ENCODE measurements around the gene STS. TPM values are rescaled to one million over a fixed set of nuclear protein-coding genes. Genes with fewer than 3 reads are reported as not detected.

The STS gene
- polyA plus RNA-seq: 1 to 10 TPM; 1.6 to 3.7 (median 3.5) TPM

GRCh38 chrX:7147413-7147977 is at the start of gene STS:
Gene STS (plus strand): TSS chrX:7147712. CDS start chrX:7253200, 105,488 bp downstream.
- peaks cover 21 to 33% of the 10 kb centered on the region in 2 donors for H3K4me1 Mint-ChIP-seq
- H3K36me3 Mint-ChIP-seq: no peaks in the 10 kb centered on the region
- no peak for DNase-seq
- no peaks in the 10 kb centered on the region for H3K9me3 Mint-ChIP-seq
- H3K27me3 Mint-ChIP-seq (ENCODE audit: low read depth in 3 of 3): peaks cover 20 to 22% (median 20%) of the 10 kb centered on the region in 3 donors
- peak within 1 kb of the TSS; percentile 89 to 95 (median 94) for H3K4me3 Mint-ChIP-seq
- peak within 1 kb of the TSS; percentile 81 to 96 (median 93) for H3K27ac Mint-ChIP-seq

GRCh38 chrX:7100022-7100421 is 47.5 kb upstream of the STS start:
- no peak for DNase-seq
- Mint-ChIP-seq H3K4me3 (no peak overlapping the region), H3K9me3 (no peaks in the 10 kb centered on the region), H3K27ac (no peak overlapping the region), H3K27me3 (ENCODE audit: low read depth in 3 of 3) (peaks cover 0 to 2% (median 0%) of the 10 kb centered on the region in 3 donors), H3K4me1 (peaks cover 0 to 7% of the 10 kb centered on the region in 2 donors), H3K36me3 (peaks cover 18 to 40% (median 23%) of the 10 kb centered on the region in 3 donors)

- no peaks in the 10 kb centered on the region for H3K9me3 Mint-ChIP-seq
- H3K27ac Mint-ChIP-seq: no peak overlapping the region
- peaks cover 0 to 2% (median 0%) of the 10 kb centered on the region in 3 donors for H3K27me3 Mint-ChIP-seq (ENCODE audit: low read depth in 3 of 3)
- DNase-seq: no peak
- peaks cover 18 to 40% (median 23%) of the 10 kb centered on the region in 3 donors for H3K36me3 Mint-ChIP-seq
- H3K4me1 Mint-ChIP-seq: peaks cover 0 to 7% of the 10 kb centered on the region in 2 donors
- no peak overlapping the region for H3K4me3 Mint-ChIP-seq
Measured at GRCh38 chrX:7102119-7102518, 45.4 kb upstream of the STS start.

- H3K4me1 Mint-ChIP-seq: peaks cover 28 to 32% of the 10 kb centered on the region in 2 donors
- H3K36me3 Mint-ChIP-seq: peaks cover 14 to 26% (median 23%) of the 10 kb centered on the region in 3 donors
- H3K4me3 Mint-ChIP-seq: no peak overlapping the region
- no peak overlapping the region for H3K27ac Mint-ChIP-seq
- no peaks in the 10 kb centered on the region for H3K9me3 Mint-ChIP-seq
- DNase-seq: no peak
- no peaks in the 10 kb centered on the region for H3K27me3 Mint-ChIP-seq (ENCODE audit: low read depth in 3 of 3)
Measured at GRCh38 chrX:7106649-7107048, 40.9 kb upstream of the STS start.

GRCh38 chrX:7108030-7108429 is 39.5 kb upstream of the STS start:
- Mint-ChIP-seq H3K27me3 (ENCODE audit: low read depth in 3 of 3) (no peaks in the 10 kb centered on the region), H3K4me1 (peaks cover 28 to 41% of the 10 kb centered on the region in 2 donors), H3K27ac (no peak overlapping the region), H3K36me3 (peaks cover 7 to 18% (median 16%) of the 10 kb centered on the region in 3 donors), H3K4me3 (no peak overlapping the region), H3K9me3 (no peaks in the 10 kb centered on the region)
- no peak for DNase-seq

- no peaks in the 10 kb centered on the region for H3K27me3 Mint-ChIP-seq (ENCODE audit: low read depth in 3 of 3)
- no peak for DNase-seq
- H3K4me1 Mint-ChIP-seq: peaks cover 28 to 41% of the 10 kb centered on the region in 2 donors
- no peaks in the 10 kb centered on the region for H3K9me3 Mint-ChIP-seq
- peaks cover 0 to 9% (median 9%) of the 10 kb centered on the region in 3 donors for H3K36me3 Mint-ChIP-seq
- peak overlapping the region; percentile 14 to 86 (median 52) for H3K27ac Mint-ChIP-seq
- H3K4me3 Mint-ChIP-seq: peak overlapping the region; percentile 8 to 58 (median 45)
Measured at GRCh38 chrX:7109049-7109531, 38.4 kb upstream of the STS start.

- Mint-ChIP-seq H3K4me3 (peak overlapping the region in 4 of 5 donors; percentile 14 to 53 (median 42)), H3K4me1 (peaks cover 31 to 50% of the 10 kb centered on the region in 2 donors), H3K27me3 (ENCODE audit: low read depth in 3 of 3) (no peaks in the 10 kb centered on the region), H3K27ac (peak overlapping the region in 5 of 6 donors; percentile 26 to 86 (median 51)), H3K36me3 (peaks cover 0 to 12% (median 0%) of the 10 kb centered on the region in 3 donors), H3K9me3 (no peaks in the 10 kb centered on the region)
- DNase-seq: no peak
Measured at GRCh38 chrX:7109838-7110793, 37.4 kb upstream of the STS start.

- Mint-ChIP-seq H3K36me3 (peaks cover 0 to 8% (median 0%) of the 10 kb centered on the region in 3 donors), H3K9me3 (no peaks in the 10 kb centered on the region), H3K4me1 (peaks cover 32 to 54% of the 10 kb centered on the region in 2 donors), H3K4me3 (peak overlapping the region in 4 of 5 donors; percentile 14 to 53 (median 46)), H3K27me3 (ENCODE audit: low read depth in 3 of 3) (no peaks in the 10 kb centered on the region), H3K27ac (peak overlapping the region in 5 of 6 donors; percentile 37 to 79 (median 51))
- no peak for DNase-seq
Measured at GRCh38 chrX:7110821-7111276, 36.7 kb upstream of the STS start.

- Mint-ChIP-seq H3K4me3 (no peak overlapping the region), H3K27me3 (ENCODE audit: low read depth in 3 of 3) (no peaks in the 10 kb centered on the region), H3K36me3 (peaks cover 0 to 8% (median 0%) of the 10 kb centered on the region in 3 donors), H3K4me1 (peaks cover 32 to 56% of the 10 kb centered on the region in 2 donors), H3K27ac (no peak overlapping the region), H3K9me3 (no peaks in the 10 kb centered on the region)
- no peak for DNase-seq
Measured at GRCh38 chrX:7111518-7111917, 36.0 kb upstream of the STS start.

GRCh38 chrX:7112071-7112470 is 35.4 kb upstream of the STS start:
- H3K27ac Mint-ChIP-seq: no peak overlapping the region
- no peaks in the 10 kb centered on the region for H3K9me3 Mint-ChIP-seq
- no peak for DNase-seq
- no peak overlapping the region for H3K4me3 Mint-ChIP-seq
- H3K36me3 Mint-ChIP-seq: peaks cover 0 to 12% (median 0%) of the 10 kb centered on the region in 3 donors
- H3K27me3 Mint-ChIP-seq (ENCODE audit: low read depth in 3 of 3): no peaks in the 10 kb centered on the region
- peaks cover 34 to 56% of the 10 kb centered on the region in 2 donors for H3K4me1 Mint-ChIP-seq

- H3K27me3 Mint-ChIP-seq (ENCODE audit: low read depth in 3 of 3): no peaks in the 10 kb centered on the region
- H3K4me3 Mint-ChIP-seq: no peak overlapping the region
- H3K9me3 Mint-ChIP-seq: no peaks in the 10 kb centered on the region
- peaks cover 0 to 12% (median 0%) of the 10 kb centered on the region in 3 donors for H3K36me3 Mint-ChIP-seq
- H3K27ac Mint-ChIP-seq: no peak overlapping the region
- H3K4me1 Mint-ChIP-seq: peaks cover 28 to 47% of the 10 kb centered on the region in 2 donors
- no peak for DNase-seq
Measured at GRCh38 chrX:7115557-7115956, 32.0 kb upstream of the STS start.

- H3K4me3 Mint-ChIP-seq: no peak overlapping the region
- no peak for DNase-seq
- no peak overlapping the region for H3K27ac Mint-ChIP-seq
Measured at GRCh38 chrX:7116081-7116480, 31.4 kb upstream of the STS start.

GRCh38 chrX:7117587-7117986 is 29.9 kb upstream of the STS start:
- no peaks in the 10 kb centered on the region for H3K9me3 Mint-ChIP-seq
- no peak overlapping the region for H3K4me3 Mint-ChIP-seq
- peaks cover 23 to 34% of the 10 kb centered on the region in 2 donors for H3K4me1 Mint-ChIP-seq
- H3K27me3 Mint-ChIP-seq (ENCODE audit: low read depth in 3 of 3): no peaks in the 10 kb centered on the region
- no peak for DNase-seq
- no peak overlapping the region for H3K27ac Mint-ChIP-seq
- peaks cover 0 to 12% (median 0%) of the 10 kb centered on the region in 3 donors for H3K36me3 Mint-ChIP-seq

More at GRCh38 chrX:7116081-7116480, 31.4 kb upstream of the STS start:
- Mint-ChIP-seq H3K36me3 (peaks cover 0 to 12% (median 0%) of the 10 kb centered on the region in 3 donors), H3K4me1 (peaks cover 26 to 42% of the 10 kb centered on the region in 2 donors), H3K27me3 (ENCODE audit: low read depth in 3 of 3) (no peaks in the 10 kb centered on the region), H3K9me3 (no peaks in the 10 kb centered on the region)

Measured in immature natural killer cell (primary cell).